Bladder microvascular endothelial cell (primary cell): ENCODE data around the gene PDF. TPM values are rescaled to one million over a fixed set of nuclear protein-coding genes. Genes with fewer than 3 reads are reported as not detected.

ENCODE experiments used
- total RNA-seq: library from RNA; depleted of rRNA; stranded (reverse); fragments of >200 nt; gene quantifications from 2 replicates; pipeline ENCODE4 v1.2.3, GENCODE V29; 2014

The PDF gene, protein sequence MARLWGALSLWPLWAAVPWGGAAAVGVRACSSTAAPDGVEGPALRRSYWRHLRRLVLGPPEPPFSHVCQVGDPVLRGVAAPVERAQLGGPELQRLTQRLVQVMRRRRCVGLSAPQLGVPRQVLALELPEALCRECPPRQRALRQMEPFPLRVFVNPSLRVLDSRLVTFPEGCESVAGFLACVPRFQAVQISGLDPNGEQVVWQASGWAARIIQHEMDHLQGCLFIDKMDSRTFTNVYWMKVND
- total RNA-seq: 7.9 and 8.6 TPM in 2 replicates

DNA sequence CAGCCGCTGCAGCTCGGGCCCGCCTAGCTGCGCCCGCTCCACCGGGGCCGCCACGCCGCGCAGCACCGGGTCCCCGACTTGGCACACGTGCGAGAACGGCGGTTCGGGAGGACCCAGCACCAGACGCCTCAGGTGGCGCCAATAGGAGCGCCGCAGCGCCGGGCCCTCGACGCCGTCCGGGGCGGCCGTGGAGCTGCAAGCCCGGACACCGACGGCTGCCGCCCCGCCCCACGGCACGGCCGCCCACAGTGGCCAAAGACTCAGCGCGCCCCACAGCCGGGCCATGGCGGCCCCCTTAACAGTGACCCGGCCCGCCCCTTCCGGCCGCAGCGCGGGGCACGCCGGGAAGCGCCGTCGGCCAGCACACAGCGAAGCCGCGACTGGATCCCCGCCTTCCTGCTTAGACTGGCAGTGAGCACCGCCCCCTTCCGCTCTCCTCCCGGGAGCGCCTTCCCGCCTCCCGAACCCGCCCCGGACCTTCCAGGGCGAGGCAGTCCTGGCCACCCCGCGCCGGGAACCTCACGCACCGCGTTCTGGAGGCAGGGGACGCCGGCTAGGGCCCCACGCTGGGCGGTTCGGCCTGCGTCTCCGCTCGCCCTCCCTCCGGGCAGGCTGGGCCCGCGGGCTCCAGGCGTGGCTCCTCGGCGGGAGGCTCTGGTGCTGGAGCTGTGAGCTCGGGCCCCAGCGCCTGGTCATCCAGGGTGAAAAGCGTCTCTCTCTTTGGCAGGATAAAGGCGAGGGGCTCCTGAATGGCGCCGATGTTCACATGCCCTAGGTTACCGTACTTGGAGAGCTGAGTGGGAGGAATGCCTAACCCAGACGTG lies at the start of gene PDF:
Gene PDF (minus strand): TSS at position 303 of the 824 bp plus-strand sequence. CDS start 18 bp downstream, at position 285.

DNA sequence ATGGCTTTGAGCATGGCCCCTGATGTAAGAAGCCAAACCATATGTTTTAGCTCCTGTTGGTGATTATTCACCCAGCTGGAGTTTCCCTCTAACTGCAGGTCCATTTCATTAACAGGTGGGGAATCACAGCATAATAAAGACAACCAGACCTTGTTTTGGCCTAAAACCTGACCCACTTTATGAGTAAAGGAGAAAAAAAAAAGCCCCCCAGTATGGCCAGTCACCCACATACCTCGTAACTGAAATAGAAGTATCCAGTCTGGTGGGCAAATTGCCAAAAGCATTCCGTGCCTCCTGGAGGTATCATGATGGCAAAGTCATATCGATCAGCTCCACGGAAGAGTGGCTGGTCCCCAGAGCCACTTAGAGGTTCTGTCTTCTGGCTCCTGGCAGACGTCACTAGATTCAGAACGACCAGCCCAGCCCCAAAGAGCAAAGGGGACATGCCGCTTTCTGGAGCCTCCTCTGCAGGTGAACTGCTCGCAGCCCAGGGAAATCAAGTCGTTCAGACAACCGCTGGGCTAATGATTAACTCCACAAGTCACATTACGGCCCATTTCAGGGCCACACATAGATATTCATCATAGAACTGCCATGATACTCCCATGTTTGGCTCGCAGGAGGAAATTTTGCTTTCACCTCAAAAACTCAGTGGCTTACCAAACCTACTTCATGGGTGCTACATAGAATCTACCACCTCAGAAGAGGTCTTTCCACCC lies 21.1 kb upstream of the PDF start, which contains the start of gene TMED6:
Gene TMED6 (minus strand): TSS at position 478 of the 719 bp plus-strand sequence. CDS start 33 bp downstream, at position 445.

DNA sequence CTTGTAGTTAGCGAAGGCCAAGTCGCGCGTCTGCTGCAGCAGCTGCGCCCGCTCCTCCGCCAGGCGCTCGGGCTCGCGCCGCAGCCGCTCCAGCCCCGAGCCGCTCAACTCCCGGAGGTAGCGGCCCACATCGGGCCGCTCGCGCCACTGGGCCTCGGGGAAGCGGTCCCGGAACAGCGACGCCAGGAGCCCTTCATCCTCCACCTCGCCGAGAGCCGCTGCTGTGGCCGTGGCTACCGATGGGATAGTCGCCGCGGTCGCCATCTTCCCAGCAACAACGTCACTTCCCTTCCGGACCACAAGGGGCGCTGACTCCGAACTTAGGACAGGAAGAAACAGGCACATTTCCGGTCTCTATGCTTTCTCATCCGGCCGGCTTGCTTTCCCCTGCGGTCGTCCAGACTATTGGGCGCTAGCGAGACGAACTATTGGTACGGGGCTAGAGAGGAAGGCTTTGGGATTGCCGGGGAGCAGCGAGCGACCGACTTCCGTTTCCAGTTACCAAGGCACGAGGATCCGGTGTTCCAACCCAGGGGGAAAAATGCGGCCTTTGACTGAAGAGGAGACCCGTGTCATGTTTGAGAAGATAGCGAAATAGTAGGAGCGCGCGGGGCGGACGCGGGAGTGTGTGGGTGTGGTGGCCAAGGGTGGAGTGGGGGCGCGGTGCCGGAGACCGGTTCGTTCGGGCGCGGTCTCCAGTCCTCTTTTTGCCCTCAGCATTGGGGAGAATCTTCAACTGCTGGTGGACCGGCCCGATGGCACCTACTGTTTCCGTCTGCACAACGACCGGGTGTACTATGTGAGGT lies 9.1 kb upstream of the PDF start, which contains the start of the genes COG8 and NIP7:
Gene COG8 (minus strand): TSS at position 276 of the 806 bp plus-strand sequence. CDS start 12 bp downstream, at position 264.
Gene NIP7 (plus strand): TSS at position 484 of the 806 bp plus-strand sequence. CDS start 58 bp downstream, at position 542.

DNA sequence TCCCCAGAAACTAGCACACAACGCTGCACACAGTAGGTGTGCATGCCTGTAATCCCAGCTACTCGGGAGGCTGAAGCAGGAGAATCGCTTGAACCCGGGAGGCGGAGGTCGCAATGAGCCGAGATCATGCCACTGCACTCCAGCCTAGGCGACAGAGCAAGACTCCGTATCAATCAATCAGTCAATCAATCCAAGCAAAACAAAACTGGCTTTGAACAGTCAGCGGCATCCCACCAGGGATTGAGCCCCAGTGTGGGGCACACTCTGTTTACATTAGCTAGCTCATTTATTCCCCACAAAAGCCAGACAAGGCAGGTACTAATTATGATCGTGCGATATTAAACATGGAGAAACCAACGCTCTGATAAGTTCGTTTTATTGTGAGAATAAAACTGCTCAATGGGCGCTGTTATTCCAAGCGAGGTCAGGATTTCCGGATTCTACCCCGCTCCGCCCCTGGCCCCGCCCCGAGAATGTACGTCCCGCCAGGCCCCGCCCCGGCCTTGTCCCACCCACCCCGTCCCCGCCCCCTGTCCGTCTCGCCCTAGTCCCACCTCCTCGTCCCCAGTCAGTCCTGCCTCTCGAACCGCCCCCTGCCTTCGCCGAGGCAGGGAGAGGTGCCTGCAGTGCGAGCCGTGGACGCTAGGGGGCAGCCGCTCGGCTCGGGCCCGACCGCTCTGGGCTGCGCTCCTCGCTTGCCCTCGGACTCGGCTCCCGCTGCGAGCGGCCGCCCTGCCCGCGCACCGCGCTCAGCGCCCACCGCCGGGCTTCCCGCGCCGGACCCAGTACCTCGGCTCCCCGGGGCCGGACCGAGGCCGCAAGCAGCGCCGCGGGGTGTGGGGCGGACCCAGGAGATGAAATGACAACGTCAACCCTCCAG lies 19.5 kb downstream of the PDF start, which contains the start of gene VPS4A:
Gene VPS4A (plus strand): TSS at position 698 of the 880 bp plus-strand sequence. CDS start 162 bp downstream, at position 860.

Other genes with a start within 250 kb of the PDF start
- gene HAS3, start 224.9 kb downstream of the PDF start, total RNA-seq: 1.6 and 13.5 TPM in 2 replicates
- gene CHTF8, start 198.0 kb downstream of the PDF start, total RNA-seq: 46.0 and 87.0 TPM in 2 replicates
- gene UTP4, start 197.9 kb downstream of the PDF start, total RNA-seq: 10.0 and 31.1 TPM in 2 replicates
- 26.9 and 140 TPM in 2 replicates for gene SNTB2, start 143.4 kb downstream of the PDF start, total RNA-seq
- 28.5 and 32.3 TPM in 2 replicates for gene VPS4A, start 19.2 kb downstream of the PDF start, total RNA-seq
- 18.0 and 25.8 TPM in 2 replicates for gene COG8, start 9.0 kb upstream of the PDF start, total RNA-seq
- 18.8 and 25.0 TPM in 2 replicates for gene NIP7, start 9.2 kb upstream of the PDF start, total RNA-seq
- 0.16 and 0.19 TPM in 2 replicates for gene TMED6, start 21.2 kb upstream of the PDF start, total RNA-seq
- gene TERF2, start 55.4 kb upstream of the PDF start, total RNA-seq: 11.7 and 13.3 TPM in 2 replicates
- gene CYB5B, start 94.0 kb upstream of the PDF start, total RNA-seq: 44.2 and 95.5 TPM in 2 replicates
- 12.1 and 59.5 TPM in 2 replicates for gene NFAT5, start 235.4 kb upstream of the PDF start, total RNA-seq